HG02571 (cell line): ENCODE results near the gene FKBP4.

Experiments used
- ATAC-seq: cut with Tn5 transposase; IDR thresholded peaks from one replicate; pipeline ENCODE4 v1.9.1; 2021; ENCODE audit warnings: mild to moderate bottlenecking, moderate library complexity; ENCODE audit not compliant: unreplicated experiment

FKBP4 gene

DNA sequence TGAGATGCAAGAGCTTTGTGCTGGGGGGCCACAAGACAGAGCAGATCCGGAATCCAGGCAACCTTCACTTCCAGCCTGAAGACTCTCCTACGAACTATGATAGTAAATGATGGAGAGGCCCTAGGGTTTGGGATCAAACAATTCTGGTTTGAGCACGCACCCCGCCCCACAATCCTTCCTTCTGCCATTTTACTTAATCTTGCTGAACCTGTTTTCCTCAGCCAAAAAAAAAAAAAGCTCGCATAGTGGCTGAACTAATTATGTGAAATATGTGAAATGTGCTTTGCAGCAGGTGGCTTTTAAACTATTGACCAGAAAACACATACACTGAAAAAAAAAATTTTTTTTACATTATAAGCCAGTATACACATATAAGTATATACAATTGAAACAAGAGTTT is 17.0 kb downstream of the FKBP4 start:
- no peak for ATAC-seq

- ATAC-seq: peak; percentile 98
These were observed 17.8 kb downstream of the FKBP4 start, which contains the start of gene ITFG2 for GRCh38 chr12:2812290-2813213. ITFG2 (plus strand) TSS chr12:2812668; CDS start chr12:2812761, 93 bp downstream.

DNA sequence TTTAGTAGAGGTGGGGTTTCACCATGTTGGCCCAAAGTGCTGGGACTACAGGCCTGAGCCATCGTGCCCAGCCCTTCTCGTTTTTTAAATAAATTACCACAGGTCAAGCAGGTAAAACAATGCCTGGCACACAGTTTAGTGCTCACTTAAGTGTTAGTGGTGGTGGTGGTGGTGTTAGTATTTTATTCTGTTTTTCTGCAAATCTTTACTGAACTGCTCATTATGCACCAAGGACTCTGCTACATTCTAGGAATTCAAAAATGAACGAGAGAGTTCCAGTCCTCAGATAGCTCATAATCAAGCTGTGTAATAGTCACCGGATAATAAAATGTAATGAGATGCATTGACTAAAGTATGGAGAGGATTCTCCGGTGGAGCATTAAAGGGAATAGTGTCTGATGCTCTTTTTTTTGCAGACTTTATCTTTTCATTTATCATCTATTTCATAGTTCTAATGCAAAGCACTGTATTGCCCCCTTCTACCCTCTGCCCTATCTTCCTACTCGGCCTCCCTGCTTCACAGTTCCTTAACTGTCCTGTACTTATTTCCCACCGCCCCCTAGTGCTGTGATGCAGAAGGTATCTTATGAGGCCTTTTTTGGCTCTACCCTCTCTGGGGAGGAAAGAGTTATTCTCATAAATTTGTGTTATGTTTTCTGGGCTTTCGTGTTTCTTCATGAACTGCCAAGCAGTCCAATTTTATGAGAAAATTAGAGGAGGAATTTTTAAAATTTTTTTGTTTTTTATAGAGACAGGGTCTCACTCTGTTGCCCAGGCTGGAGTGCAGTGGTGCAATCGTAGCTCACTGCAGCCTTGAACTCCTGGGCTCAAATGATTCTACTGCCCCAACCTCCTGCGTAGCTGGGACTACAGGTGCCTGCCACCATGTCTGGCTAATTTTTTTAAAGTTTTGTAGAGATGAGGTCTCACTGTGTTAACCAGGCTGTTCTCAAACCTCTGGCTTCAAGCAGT is 18.7 kb downstream of the FKBP4 start:
- ATAC-seq: no peak

GRCh38 chr12:2819810-2820209 is 25.0 kb downstream of the FKBP4 start:
- no peak for ATAC-seq

- no peak for ATAC-seq
These were observed 25.7 kb downstream of the FKBP4 start for GRCh38 chr12:2820432-2820831.

DNA sequence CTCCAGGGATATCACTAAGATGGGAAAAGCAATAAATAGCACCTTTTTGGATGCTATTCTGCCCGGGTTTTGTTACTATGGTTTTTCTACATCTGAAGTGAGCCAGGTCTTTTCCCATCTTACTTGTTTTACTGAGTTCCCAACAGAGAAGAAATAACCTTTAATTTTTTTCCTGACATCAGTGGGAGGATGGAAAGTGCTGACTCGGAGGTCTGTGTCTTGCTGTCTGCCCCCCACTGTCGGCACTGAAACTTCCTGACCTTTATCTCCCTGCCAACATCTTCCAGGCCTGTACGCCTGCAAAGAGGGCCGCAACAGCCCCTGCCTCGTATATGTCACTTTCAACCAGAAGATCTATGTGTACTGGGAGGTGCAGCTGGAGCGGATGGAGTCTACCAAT is 28.7 kb downstream of the FKBP4 start:
- ATAC-seq: no peak

DNA sequence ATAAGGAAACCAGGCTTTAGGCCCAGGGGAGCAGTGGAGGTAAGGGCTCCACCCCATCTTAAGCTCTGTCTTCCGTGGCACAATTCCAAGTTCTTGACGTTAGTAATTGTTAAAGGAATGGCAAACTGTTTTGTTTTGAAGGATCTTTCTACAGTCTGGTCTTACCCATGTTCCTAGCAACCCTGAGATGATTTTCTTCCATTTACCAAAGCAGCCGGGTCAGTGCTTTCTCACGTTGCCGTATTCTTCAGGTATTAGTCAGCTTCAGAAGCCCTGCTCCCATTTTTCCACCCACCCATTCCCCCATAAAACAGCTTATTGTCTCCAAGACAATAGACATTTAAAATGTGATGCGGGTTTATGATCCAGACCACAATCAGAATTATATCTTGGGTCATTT is 29.8 kb downstream of the FKBP4 start:
- no peak for ATAC-seq

- no peak for ATAC-seq
These were observed 30.4 kb downstream of the FKBP4 start for GRCh38 chr12:2825132-2825531.

- ATAC-seq: no peak
These were observed 31.3 kb downstream of the FKBP4 start for GRCh38 chr12:2826036-2826435.

- ATAC-seq: no peak
These were observed 32.1 kb downstream of the FKBP4 start for GRCh38 chr12:2826721-2827515.

GRCh38 chr12:2829275-2829674 is 34.5 kb downstream of the FKBP4 start:
- no peak for ATAC-seq

DNA sequence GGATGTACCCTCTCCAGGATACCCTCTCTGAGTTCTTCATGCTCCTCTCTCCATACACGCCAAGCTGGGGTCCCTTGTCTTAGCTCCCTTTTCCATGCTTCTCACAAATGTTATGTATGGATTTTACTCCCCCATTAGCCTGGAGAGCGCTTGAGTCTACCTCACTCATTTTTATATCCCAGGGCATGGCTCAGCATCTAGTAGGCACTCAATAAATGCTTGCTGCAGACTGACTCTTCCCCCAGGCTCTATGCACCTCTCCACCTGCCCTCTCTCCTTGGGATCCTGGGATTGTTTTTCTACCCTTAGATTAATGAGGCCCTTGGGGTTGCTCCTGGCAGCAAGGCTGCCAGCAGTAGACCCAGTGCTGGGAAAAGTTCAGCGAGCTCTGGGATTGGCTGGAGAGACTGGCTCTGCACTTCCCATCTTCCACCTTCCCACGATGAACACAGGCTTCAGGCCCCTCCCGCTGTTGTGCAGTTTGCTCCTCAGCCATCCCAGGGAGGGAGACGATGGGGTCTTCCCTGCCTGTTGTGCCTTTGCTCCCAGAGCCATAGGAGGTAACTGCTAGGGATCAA is 37.9 kb downstream of the FKBP4 start:
- no peak for ATAC-seq

- no peak for ATAC-seq
These were observed 38.6 kb downstream of the FKBP4 start for GRCh38 chr12:2833327-2833726.

DNA sequence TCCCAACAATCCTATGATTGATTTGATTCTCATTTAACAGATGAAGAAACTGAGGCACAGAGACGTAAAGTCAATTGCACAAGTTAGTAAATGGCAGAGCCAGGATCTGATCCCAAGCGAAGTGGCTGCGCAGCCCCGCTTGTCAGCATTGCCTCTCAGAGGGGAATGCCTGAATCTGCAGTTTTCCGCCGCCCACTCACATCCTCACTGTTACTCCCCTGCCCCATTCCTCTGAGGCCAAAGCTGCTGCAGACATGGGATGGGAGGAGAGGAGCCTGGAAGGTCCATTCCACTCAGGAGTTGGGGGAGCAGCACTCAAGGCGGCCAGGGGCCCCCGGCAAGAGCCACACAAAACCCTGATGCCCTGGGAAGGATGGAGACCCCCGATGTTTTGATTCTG is 39.0 kb downstream of the FKBP4 start:
- ATAC-seq: no peak

DNA sequence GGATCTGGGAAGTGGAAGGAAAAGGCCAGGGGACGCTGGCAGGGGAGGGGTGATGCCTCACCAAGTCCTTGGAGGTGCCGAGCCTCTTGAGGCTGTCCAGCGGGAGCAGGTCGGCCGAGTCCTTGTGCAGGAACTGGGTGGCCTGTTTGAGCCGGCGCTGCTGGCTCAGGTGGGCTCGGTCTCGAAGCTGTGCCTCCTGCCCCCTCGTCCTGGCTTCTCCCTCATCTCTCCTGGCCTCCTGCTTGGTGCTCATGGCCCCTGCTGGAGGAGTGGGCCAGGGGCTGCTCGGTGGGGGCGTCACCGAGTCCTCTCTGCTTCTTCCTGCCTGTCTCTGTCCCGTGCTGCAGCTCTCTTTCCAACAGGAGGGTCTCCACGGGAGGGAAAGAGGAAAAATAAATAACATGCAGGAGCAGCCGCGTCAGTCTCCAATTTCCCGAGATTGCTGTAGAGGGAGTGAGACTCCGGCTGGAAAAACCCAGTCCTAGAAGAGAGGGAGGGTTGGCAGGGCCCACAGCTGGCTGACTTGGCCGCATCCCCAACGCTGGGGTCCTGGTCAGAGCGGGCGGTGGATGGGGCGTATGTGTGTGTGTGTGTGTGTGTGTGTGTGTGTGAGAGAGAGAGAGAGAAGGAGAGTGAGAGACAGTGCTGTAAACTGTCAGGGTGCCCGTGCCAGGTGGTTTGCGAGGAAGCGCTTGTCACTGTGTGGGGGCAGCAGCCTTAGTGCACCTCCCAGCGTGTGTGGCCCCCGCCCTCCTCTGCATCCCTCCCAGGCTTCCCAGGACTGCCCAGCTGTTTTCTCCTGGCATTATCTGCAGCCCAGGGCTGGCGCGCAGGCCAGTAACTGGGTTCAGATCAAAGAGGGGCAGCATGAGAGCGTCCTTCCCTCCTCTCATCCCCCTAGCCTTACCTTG is 40.1 kb downstream of the FKBP4 start, which contains the start of gene NRIP2:
Gene NRIP2 (minus strand): TSS at position 455 of the 911 bp plus-strand sequence. CDS start 52 bp downstream, at position 403.
- ATAC-seq: no peak

GRCh38 chr12:2835691-2836403 is 41.1 kb downstream of the FKBP4 start:
- ATAC-seq: no peak

- no peak for ATAC-seq
These were observed 41.8 kb downstream of the FKBP4 start for GRCh38 chr12:2836574-2836973.

- ATAC-seq: no peak
These were observed 46.4 kb downstream of the FKBP4 start for GRCh38 chr12:2841056-2841650.
